Glomerular endothelial cell (primary cell): ENCODE results near the gene GDAP1L1. TPM values are rescaled to one million over a fixed set of nuclear protein-coding genes. Genes with fewer than 3 reads are reported as not detected.

Experiments used
- DNase-seq: peaks from one replicate; pipeline ENCODE4 v3.0.0-alpha.2; 2011; ENCODE audit warnings: low read depth, low spot score; ENCODE audit errors: extremely low read depth
- total RNA-seq: library from RNA; depleted of rRNA; stranded (reverse); fragments of >200 nt; gene quantifications from 2 replicates; pipeline ENCODE4 v1.2.3, GENCODE V29; 2015

The GDAP1L1 gene
- total RNA-seq, 1 donor from 2014 or later: not detected

DNA sequence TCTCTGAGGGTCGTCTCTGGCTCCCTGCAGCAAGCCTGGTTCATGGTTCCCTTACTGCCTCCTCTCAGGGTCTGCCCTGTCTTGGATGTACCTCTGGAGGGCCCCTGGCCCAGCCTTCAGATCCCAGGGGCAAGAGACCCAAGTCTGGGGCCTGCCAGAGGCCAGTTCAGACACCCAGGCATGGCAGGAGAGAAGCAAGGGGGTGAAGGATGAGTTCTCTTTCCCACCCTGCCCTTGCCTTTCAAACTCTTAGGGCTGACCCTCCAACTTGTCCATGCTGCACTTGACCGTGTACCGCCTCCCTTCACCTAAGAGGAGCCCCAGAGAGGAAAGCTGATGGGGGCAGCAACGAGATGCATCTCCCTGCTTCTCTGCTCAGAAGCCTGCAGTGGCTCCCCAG is 4.2 kb downstream of the GDAP1L1 start:
- no peak for DNase-seq

DNA sequence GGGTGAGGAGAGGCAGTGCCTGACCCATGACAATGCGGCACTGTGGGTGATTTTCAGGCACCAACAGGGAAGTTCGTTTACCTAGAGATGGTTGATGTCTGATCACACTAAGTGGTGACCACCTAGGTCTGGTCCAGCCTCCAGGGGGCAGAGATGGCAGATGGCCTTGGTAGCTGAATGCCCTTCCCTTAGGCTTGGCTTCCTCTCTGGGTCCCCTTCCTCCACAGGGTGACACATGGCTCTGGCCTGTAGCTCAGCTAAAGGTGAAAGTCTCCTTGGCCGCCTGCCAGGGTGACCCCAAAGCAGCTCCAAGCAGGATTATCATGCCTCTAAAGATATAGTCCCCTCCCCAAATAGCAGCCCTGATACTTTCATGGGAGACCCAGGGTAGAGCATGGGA is 6.4 kb downstream of the GDAP1L1 start:
- no peak for DNase-seq

DNA sequence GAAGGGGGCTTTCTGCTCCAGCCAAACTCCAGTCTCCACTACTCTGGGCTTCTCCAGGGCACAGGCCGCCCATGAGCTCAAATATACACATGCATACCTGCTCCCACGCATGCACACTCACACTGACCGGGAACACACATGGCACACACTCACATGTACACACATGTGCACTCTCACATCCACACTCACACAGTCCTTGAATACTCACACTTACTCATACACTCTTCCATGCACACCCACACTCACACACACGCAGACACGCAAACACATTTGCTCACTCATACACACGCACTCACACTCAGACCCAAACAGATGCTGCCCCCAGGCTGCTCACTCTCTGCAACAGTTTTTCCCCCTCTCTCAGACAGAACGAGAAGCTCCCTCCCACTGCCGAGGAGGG is 7.0 kb downstream of the GDAP1L1 start:
- no peak for DNase-seq

DNA sequence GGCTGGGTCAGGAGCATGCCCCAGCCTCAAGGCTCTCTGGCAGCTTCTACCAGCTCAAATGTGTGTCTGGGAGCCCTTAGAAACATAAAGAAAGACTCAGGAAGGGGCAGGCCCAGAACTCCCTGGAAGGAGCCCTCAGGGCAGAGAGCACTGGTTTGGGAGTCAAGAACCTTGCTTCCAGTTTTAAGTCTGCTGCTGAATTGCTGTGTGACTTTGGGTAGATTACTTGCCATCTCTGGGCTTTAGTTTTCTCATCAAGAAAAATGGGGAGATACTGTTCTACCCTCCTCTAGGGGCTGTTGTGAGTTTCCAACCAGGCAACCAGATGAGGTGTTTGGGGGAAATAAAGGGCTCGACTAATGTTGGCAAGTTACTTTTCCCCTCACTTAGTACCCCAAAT is 8.8 kb downstream of the GDAP1L1 start:
- DNase-seq: no peak

DNA sequence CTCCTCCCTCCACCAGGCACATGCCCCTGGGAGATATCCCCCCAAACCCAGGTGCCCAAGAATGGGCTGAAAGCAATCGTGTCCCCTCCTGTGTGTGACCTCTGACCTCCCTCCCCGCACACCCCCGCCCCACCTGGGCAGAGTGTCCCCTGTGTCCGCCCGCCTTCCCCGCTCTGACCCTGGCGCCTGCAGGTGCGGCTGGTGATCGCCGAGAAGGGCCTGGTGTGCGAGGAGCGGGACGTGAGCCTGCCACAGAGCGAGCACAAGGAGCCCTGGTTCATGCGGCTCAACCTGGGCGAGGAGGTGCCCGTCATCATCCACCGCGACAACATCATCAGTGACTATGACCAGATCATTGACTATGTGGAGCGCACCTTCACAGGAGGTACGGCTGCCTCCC is 9.9 kb downstream of the GDAP1L1 start:
- no peak for DNase-seq

DNA sequence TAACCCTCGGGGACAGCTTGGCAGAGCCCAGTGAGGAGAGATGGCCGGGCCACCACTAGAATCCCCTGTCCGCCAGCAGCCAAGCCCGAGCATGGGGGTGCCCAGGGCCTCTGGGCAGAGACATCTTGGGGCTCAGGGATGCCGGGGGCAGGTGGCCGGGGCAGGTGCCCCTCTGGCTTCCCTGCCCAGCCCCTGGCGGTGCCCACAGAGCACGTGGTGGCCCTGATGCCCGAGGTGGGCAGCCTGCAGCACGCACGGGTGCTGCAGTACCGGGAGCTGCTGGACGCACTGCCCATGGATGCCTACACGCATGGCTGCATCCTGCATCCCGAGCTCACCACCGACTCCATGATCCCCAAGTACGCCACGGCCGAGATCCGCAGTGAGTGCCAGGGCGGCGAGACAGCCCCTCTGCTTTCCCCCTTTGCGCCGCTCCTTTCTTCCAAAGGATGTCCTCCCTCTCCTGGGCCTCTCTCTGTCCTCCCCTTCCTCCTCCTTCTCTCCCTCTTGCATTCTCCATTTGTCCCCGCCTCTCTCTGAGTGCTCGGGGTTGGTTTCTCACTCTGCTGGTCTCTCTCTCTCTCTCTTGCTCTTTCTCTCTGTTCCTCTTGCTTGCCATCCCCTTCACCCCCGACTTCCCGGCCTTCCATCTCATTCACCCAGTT is 11.2 kb downstream of the GDAP1L1 start:
- no peak for DNase-seq

DNA sequence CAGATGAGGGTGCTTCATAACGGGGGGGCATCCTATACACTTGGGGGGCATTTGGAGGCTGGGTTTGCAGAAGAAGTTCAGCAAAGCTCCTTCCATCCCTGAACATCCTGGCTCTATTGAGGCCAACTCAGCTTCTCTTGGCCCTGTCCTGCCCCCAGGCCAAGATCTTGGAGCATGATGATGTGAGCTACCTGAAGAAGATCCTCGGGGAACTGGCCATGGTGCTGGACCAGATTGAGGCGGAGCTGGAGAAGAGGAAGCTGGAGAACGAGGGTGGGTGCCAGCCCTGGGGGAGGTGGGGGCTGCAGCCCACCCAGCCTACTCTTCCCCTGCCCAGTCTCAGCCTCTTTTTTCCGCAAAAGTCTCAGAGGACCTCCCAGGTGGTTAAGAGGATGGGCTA is 17.2 kb downstream of the GDAP1L1 start:
- DNase-seq: no peak

DNA sequence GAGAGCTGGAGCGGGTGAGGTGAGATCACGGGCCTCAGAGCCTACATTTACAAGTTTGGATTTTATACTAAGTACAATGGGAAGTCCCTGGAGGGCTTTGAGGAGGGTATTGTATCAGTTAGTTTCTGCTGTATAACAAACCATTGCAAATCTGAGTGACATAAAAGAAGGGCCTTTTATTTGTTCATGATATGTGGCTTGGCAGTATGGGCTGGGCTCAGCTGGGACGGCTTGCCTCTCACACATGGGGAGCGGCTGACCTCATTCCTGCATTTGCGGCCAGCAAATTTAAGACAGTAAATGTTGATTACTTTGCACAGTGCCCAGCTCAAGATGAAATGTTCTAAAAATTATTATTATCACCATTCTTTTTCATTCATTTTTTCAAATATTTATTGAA is 21.7 kb downstream of the GDAP1L1 start:
- no peak for DNase-seq

DNA sequence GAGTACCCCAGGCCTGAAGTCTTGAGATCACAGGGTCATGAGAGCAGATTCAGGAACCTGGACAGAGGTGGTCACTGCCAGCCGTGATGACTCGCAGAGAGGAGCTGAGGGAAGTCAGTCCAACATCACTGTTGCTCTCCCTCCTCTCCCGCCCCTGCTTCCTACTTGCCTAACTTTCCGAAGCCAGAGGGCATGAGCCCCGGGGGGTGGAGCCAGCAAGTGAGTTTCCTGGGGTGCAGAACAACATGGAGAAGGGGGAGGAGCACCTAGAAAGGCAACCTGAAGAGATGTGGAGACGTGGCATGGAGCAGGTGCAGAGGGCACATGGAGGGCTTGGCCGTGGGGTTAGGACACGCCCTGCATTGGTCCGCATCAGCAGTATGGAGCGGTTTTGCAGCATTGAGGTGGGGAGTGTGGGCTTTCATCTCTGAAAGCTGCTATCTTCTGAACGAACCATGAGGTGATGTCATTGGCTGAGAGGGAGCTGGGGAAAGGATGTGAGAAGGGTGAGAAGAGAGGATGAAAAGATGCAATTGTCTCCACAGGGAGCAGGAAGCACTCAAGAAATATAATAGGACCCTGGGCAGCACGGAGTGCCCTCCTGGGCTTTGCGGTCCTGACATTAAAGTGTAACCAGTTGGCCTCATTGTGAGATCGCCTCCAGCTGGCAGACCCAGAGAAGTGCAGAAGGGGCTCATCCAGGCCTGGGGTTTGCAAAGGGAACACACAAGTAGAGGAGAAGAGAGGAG is 25.0 kb downstream of the GDAP1L1 start:
- no peak for DNase-seq

DNA sequence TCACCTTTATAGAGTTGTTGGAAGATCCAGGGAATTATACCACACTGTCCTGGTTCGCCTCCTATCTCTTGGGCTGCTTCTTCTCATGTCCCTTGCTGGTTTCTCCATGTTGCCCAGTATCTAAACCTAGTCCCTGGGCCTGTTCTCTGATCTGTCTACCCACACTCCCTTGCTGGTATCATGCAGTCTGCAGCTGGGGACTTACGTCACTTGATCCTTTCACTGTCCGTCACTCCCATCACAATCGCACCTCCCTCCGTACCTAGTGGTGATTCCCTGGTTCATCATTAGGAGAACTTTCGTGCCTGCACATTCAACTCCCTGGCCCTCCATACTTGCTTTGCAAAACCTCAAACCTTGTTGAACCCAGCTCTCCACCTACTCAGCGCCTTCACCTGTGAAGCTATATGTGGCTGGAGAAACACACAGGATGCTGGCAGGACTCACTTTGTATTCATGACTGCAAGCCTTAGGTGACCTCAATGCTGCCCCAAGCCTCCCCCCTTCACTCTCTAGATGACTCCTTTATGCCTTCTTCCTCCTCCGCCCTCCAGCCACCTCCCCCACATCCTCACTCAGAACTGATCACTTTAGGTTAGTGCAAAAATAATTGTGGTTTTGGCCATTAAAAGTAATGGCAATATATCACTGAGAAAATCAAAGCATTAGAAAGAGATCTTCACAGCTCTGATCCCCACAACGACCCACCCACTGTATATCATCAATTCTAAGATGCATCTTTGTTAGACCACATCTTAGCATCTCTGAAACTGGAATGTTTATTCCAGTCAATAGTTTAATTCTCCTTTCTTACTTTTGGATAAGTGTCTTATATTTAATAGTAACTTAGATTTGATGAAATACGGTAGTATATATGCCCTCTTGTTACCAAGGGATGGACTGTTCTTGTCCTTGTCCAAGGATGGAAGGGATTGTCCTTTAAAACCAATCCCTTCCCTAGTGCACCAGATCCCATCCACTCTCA is 26.4 kb downstream of the GDAP1L1 start:
- DNase-seq: no peak

DNA sequence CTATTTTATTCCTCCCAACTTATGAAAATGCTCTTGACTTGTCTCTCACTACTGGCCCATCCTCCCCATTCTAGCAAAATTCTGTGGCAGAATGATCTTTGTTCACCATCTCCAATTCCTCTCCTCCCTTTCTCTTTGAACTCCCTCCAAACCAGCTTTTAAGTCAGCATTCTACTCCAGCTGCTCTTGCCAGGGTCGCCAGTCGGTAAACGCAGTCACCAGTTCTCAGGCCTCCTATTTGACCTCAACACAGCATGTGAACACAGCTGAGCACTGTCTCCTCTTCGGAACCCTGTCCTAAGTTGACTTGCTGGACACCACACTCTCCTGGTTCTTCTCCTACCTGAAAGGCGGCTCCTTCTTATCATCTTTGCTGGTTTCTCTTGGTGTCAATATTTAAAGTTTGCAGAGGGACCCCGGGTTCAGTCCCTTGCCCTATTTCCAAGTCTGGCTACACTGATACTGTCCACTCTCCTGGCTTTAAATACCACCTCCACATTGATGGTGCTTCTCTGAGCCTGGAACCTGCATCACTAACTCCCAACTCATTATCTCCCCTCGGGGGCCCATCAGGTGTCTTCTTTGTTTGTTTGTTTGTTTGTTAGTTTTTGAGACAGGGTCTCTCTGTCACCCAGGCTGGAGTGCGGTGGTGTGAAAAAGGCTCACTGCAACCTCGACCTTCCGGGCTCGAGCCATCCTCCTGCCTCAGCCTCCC is 27.4 kb downstream of the GDAP1L1 start:
- no peak for DNase-seq

DNA sequence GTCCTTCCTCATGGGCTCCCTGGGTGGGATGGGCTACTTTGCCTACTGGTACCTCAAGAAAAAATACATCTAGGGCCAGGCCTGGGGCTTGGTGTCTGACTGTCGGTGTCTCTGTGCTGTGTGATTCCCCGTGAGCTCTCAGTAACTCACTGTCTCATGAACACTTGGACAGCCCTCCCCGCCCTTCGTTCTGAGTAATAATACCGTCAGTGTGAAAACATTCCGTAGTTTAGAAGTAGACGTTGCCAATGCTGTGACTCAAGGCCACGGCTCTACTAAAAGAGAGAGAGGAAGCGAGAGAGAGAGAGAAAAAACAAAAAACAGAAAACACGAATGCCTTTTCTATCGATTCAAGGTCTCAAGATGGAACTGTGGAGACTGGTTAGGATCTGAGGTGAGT is 32.1 kb downstream of the GDAP1L1 start:
- DNase-seq: no peak

DNA sequence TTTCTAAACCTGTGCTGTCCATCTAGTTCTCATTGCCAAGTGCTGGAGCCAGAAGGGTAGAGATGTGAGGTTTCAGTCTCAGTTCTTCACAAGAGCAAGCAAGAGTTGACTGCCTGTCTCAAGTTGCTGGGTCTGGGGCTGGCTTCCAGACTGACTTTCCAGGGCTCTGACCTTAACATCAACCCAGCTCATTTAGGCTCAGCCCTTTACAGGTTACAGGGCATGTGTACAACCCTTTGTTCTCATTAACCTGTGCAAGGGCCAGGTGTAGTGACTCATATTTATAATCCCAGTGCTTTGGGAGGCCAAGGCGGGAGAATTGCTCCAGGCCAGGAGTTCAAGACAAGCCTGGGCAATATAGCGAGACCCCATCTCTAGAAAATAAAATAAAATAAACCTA is 33.3 kb downstream of the GDAP1L1 start:
- no peak for DNase-seq

DNA sequence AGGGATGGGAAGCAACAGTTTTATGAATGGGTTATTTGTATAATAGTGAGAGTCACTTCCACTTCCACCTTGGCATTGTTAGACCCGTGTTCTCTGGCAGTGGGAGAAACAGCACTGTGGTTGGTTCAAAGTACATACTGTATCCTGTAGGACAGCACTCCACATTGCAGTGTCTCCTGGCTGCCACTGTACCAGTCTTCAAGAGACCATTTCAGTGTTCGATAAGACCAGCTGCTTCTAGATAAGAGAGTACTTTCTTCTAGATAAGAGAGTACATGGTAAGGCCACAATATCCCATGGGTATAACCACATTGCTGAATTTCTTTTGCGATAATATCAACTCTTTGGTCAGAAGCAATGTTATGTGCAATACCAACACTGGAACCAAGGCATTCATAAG is 35.1 kb downstream of the GDAP1L1 start:
- DNase-seq: no peak

DNA sequence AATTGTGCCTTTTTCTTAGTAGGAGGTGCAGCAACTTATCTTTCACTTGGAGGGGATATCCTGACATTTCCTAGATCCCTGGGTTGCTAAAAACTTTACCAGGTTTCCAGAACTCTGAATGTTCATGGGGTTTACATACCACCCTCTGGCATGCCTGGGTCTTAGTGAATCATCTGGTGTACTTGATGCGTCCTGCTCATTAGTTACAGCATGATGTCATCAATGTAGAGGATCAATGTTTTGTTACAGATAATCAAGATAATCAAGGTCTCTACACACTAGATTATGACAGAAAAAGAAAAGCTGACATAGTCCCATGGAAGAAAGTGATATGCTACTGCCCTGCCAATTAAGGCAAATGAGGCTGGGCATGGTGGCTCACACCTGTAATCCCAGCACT is 36.9 kb downstream of the GDAP1L1 start:
- DNase-seq: no peak

DNA sequence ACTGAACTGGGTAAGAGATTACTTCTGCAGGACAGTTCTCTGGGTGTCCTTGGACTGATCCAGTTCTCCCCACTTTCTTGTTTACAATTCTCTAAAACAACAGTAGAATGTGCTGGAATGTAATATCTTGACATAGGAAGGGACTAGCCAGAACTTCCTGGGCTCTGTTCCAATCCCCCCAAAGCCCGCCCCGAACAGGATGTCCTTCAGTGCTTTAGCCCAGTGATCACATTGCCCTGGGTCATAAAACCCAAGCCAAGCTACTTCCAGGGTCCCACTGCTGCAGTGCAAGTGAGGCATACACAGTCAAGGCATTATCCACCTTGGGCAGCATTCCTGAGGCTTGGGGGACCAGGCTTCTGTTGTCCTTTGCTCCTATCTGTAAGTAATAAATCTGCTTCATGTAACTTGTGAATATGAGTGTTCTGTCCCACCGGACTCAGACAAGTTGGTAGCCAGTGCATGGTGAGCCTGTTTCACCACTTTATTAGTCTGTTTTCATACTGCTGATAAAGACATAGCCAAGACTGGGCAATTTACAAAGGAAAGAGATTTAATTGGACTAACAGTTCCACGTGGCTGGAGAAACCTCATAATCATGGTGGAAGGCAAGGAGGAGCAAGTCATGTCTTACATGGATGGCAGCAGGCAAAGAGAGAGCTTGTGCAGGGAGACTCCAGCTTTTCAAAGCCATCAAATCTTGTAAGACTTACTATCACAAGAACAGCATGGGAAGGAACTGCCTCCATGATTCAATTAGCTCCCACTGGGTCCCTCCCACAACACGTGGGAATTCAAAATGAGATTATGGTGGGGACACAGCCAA is 40.4 kb downstream of the GDAP1L1 start:
- no peak for DNase-seq

DNA sequence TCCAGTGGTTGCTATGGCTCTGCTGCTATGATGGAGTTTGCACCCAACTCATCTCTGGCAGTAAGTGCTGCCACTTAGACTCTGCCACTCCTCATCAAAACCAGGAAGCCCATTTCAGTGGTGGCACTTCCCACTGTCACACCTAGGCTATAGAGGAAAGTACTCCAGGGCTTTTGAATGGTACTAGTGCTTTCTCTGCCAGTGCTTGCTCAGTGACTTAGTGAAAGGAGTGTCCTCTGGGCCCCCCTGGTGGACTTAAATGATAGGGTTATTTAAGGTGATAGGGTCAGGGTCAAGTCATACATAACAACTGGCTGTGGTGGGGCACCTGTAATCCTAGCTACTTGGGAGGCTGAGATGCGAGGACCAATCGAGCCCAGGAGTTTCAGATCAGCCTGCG is 41.1 kb downstream of the GDAP1L1 start:
- DNase-seq: no peak

DNA sequence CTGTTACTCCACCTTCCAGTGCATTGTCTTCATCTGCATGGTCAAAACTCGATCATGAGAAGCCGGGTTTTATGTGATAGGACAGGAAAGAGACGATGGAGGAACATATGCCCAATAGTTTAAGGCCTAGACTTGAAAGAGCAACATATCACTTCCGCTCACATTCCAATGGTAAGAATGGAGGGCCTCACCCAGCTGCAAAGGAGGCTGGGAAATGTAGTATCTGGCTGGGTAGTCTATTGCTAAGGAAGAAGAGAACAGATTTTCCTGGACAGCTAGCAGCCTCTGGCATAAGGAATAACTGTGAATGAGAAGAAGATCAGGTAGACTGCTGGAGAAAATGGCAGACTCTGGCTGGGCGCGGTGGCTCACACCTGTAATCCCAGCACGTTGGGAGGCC is 44.6 kb downstream of the GDAP1L1 start:
- no peak for DNase-seq

DNA sequence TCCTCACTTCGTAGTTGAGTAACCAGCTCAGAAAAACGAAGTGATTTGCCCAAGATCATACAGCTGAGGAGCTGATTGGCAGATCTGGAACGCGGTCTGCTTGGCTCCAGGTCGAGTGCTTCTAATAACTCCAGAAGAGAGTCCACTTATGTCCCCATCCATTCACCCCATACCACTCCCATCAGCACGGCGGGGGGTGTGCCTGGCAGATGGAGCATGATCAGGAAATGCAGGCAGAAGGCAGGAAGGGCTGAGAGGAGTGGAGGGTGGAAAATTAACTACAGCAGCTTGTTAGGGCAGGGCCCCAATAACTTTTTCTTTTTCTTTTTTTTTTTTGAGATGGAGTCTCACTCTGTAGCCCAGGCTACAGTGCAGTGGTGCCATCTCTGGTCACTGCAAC is 48.9 kb downstream of the GDAP1L1 start:
- DNase-seq: no peak

DNA sequence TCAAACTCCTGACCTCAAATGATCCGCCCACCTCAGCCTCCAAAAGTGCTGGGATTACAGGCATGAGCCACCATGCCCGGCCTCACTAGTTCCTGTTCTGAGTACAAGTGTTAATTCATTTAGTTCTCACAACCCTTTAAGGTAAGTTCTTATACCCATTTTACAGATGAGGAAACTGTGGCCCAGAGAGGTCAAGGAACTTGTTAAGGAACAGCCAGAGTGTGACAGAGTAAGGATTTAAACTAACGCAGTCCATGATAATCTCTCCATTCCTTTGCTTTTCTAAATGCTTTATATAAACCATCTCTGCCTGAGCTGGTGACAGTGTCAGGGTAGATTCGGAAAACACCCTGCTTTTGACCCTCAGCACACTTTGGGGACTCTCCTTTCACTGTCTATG is 50.6 kb downstream of the GDAP1L1 start:
- no peak for DNase-seq
